CD4-positive, alpha-beta T cell treated with Interferon gamma for 1 hour (primary cell): ENCODE results near the gene GLRA2.
"Not testable (repeated sequence)": the region's sequence is repeated elsewhere in the genome, so short reads cannot be mapped to it uniquely, and the experiment has no call there.

Source experiments
- DNase-seq: peaks from one replicate; pipeline ENCODE4 v3.0.0-alpha.2; 2020

Gene GLRA2

GRCh38 chrX:14594521-14594920 lies 65.2 kb downstream of the GLRA2 start:
- no peak for DNase-seq

GRCh38 chrX:14598330-14598729 lies 69.0 kb downstream of the GLRA2 start:
- no peak for DNase-seq

DNA sequence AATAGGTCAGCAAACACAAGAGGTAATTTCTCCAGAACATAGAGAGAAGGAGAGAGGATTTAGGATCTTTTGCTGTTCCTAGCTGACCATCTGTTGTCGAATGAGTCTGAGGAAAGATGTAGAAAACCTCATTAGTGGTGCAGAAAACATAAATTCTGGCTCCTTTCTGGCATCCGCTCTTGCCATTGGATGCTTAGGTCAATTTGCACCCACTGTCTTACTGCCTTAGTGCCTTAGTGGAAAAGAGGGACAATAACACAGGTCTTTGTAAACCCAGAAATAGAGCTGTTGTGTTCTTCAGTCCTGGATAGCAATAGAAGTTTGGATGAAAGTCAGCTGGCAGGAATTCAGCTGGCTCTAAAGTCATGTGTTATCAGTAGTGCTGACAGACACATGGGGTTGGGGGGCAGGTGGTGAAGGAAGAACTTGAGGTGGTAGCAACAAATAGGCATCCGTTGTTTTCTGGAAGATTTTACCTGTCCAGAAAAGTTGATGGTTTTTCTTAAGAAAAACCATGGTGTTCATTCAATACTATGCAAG lies 78.2 kb downstream of the GLRA2 start:
- no peak for DNase-seq

GRCh38 chrX:14612450-14612849 lies 83.1 kb downstream of the GLRA2 start:
- not testable (repeated sequence) for DNase-seq

- DNase-seq, result no peak
Measured at GRCh38 chrX:14616301-14616700, 87.0 kb downstream of the GLRA2 start.

GRCh38 chrX:14616836-14617235 lies 87.5 kb downstream of the GLRA2 start:
- DNase-seq, result no peak

DNA sequence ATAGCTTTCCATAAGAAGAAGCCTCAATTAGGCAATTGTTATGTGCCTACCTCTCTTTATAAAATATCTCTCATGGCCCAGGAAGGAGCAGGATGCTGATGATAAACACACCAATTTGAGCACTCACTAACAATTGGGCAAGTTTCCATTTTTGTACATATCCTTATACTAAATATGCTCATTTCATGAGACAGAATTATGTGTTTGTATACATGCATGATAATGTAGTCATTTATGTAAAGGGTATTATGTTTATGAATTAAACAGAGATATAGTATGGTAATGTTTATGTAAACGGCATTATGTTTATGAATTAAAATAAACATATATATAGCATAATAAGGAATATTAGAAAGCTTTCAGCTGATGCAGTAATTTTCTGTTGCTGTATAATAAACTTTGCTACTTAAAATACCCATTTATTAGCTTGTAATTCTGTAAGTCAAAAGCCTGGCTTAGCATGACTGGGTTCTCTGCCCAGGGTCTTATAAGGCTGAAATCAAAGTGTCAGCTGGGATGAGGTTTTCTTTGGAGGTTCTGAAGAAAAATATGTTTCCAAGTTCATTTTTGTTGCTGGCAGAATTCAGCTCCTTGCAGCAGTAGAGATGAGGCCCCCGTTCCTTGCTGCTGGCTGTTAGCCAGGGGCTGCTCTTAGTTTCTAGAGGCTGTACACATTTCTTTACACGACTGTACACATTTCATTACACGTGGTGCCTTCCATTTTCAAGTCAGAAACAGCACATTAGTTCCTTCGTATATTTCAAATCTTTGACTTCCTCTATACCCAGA lies 89.0 kb downstream of the GLRA2 start:
- DNase-seq, result no peak

GRCh38 chrX:14630733-14631132 lies 101.4 kb downstream of the GLRA2 start:
- no peak for DNase-seq

DNA sequence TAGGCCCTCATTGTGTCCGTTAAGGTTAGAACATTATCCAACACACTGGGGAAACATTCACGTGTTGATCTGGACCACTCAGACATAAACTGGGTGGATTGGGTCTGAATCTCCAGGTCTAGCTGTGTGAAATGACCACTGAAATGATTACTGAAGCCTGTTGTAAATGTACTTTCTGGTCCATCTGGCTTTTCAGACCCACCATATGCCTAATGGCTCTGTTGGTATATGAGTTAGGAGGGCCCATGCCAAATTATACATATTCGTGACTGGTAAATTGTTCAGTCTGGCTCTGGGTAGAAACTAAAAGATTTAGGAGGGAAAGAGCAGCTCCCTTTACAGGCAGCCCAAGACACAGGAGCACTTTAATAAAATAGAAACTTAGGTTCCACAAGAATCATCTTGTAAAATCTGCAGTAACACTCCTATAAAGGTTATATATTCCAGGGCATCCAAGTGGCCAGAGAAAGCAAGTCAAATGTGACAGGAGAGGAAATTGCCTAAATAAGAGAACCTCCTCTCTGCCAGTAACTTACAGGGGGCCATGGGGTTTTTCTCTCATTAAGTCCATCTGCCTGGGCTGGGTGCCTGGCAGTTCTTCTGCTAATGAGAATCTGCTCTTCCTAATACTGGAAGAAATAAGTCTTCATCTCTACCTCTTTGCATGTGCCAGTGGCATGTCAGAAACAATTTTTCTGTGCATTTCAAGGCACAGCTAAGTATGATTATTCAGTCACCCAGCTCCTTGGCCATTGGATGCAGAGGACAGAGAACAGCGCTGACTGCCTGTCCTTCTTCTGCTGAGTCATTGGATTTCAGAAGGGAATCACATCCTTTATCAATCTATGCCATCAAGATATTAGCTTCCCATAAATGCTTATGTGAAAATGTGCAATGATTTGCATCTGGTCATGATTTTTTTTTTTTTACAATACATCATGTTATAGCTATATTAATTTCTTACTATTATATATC lies 112.6 kb downstream of the GLRA2 start:
- no peak for DNase-seq

DNA sequence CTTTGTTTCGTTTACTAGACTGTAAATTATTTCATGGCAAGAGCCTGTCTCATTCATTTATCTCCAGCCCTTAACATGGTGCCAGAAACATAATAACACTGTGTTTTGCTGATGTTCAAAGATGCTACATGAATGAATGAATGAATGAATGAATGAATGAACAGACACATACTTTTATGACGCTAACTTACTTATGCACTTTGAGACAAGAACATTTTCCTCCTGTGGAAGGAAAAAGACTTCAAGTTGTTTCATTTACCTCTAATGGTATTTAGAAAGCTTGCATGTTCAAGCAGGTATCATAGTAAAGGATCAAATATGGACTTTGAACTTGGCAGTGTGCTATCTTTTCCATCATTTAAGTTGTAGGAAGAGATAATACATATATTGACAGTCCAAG lies 131.6 kb downstream of the GLRA2 start:
- DNase-seq, result no peak

DNA sequence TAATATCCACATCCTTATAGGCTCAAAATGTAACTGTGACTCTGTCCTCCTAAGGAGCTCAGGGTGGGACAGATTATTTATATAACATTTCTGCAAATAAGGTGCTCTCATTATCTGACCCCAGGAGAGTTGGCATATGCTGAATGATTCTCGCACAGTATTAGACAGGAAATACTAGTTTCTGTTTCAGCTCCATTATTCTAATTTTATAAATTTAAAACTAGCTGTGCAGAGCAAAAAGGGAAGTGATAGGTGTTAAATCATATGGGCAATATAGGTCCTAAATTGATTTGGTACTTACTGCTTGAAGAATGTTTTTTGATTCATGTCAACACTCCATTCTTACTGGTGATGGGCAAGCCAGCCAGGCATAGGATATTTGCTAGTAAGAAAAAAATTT lies 141.5 kb downstream of the GLRA2 start:
- no peak for DNase-seq

- DNase-seq, result no peak
Measured at GRCh38 chrX:14672611-14673172, 143.4 kb downstream of the GLRA2 start.

GRCh38 chrX:14673236-14673635 lies 143.9 kb downstream of the GLRA2 start:
- no peak for DNase-seq

DNA sequence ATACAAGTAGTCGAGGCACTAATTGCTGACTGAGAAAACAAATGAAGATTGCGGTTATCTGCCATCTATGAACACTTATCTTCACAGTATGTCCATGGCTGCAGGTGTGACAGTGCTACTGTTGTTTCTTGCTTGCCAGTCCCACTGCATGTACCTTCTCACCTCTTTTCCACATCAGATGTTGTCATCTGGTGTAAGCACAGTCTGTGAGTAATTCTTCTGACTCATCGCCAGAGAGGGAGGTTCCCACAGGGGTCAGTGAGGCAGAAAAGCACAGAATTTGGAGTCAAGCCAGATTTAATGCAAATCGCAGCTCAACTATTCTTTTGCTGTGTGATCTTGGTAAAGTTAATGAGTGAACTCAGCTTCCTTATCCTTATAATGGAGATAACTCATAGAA lies 144.4 kb downstream of the GLRA2 start:
- no peak for DNase-seq

GRCh38 chrX:14675500-14675899 lies 146.2 kb downstream of the GLRA2 start:
- DNase-seq, result no peak

- no peak for DNase-seq
Measured at GRCh38 chrX:14676431-14676830, 147.1 kb downstream of the GLRA2 start.

GRCh38 chrX:14688331-14688730 lies 159.0 kb downstream of the GLRA2 start:
- not testable (repeated sequence) for DNase-seq

GRCh38 chrX:14690553-14690952 lies 161.2 kb downstream of the GLRA2 start:
- no peak for DNase-seq

DNA sequence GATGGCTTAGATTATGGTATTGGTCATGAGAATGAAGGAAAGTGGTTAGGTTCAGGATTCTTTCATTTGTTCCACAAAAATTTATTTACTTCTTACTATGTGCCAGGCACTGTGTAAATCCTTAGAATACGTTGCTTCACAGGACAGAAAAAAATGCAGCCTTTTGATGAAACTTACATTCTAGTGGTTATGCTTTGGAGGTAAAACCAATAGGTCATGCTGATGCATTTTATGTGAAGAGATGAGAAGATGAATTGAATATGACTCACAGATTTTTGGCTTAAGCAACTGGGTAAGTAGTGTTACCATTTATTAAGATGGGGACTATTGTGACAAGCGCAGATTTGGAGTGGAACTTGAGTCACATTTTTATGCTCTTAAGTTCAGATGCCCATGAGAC lies 165.3 kb downstream of the GLRA2 start:
- no peak for DNase-seq

DNA sequence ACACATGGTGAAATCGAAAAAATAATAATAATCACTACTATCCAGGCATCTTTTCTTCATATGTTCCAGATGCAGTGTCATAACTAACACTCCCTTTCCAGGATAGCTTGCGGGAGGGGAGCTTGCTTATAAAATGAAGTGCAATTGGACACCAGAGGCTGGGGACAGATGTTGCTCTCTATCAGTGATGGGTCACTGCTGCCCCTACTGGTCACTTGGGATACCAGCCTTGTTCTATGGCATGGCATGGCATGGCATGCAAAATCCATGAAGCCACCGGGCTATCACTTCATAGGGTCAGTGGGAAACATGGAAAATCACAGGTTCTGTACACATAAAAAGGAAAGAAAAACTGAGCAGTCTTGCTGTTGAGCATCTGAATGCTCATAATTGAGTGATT lies 168.1 kb downstream of the GLRA2 start:
- no peak for DNase-seq

DNA sequence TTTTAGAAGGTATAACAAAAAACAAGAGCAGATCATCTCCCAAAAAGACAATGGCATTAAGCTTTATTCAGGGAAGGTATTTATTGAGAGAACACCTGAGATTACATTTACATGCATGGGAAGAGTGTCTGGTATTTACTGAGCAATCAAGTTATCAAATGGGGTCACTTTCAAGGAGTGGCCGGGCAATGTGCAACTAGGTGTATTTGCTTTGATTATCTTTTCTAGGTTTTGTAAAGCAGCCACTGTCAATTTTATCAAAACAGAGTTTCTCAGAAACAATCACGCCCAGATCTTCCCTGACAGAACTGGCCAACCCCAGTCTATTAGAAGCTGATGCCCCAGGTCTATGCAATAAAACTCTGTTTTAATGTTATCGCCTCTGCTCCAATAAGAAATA lies 169.5 kb downstream of the GLRA2 start:
- no peak for DNase-seq

- no peak for DNase-seq
Measured at GRCh38 chrX:14700982-14701381, 171.6 kb downstream of the GLRA2 start.

DNA sequence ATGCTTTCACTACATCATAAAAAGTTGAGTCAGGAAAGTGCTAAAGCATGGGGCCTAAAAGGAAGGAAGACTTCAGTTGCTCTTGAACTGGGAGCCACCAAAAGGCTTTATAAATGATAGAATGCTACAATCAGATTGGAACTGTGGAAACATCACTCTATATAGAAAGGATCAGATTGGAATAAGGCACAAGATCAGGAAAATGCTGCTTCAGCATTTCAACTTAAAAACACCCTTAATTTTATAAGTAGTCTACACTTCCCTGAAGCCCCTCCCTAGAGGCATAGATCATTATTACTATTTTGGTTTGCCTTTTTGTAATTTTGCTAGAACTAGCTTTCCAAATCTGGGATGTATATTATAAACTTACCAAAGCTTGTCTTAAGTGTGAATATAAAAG lies 172.8 kb downstream of the GLRA2 start:
- no peak for DNase-seq
